Caki2 (cell line): ENCODE results near the gene BBC3. TPM values are rescaled to one million over a fixed set of nuclear protein-coding genes. Genes with fewer than 3 reads are reported as not detected.

ENCODE experiments used
- DNase-seq: peaks from one replicate; pipeline ENCODE4 v3.0.0-alpha.2; 2015; ENCODE audit warnings: low read depth
- in situ Hi-C: cut with HindIII; loops from 2 replicates; pipeline ENCODE4 v1.10.0; 2016; ENCODE audit warnings: low sequenced_read_pairs, low pct_unique_long_range_greater_than_20kb, mixed read lengths
- total RNA-seq: library from RNA; depleted of rRNA; stranded (reverse); fragments of >200 nt; shearing (Covaris generic); gene quantifications from 2 replicates; pipeline ENCODE4 v1.2.3, GENCODE V29; 2014; ENCODE audit warnings: low replicate concordance

Gene BBC3
- total RNA-seq, 1 experiment from 2014 or later: 40.8 TPM

DNA sequence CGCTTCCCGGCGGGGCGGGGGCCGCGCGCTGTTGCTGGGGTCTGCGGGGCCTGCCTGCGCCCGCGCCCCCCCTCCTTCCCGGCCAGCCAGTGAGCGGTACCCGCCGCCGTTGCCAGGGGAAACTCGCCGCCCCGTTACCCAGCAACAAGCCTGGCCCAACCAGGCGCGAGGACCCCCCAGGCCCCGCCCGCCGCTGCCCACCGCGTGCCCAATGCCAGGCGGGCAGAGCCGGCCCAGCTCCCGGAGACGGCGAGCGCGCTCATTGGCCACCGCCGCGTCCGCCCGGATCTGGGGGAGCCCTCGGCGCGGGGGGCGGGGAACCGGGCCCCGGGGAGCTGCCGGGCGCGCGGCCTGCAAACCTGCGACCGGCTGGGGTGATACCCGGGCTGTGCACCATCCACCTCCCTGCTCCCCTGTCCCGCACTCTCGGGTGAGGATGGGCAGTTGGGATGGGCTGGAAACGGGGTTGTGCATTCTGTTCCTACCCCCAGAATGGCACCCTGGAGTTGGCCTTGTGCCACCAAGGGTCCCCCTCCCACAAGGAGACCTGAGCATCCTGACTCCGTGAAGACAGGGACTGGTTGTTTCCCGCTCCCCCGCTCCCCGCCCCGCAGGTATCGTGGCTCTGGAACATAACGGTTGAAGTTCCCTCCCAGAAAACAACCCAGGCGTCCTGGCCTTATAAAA, 8.8 kb upstream of the BBC3 start:
- in situ Hi-C loops: no loop called here
- DNase-seq: no peak

GRCh38 chr19:47239152-47239551, 8.2 kb upstream of the BBC3 start:
- no peak for DNase-seq
- in situ Hi-C loops: no loop called here

GRCh38 chr19:47236072-47236675, 5.2 kb upstream of the BBC3 start:
- in situ Hi-C loops: no loop called here
- DNase-seq: no peak

- in situ Hi-C loops: no loop called here
- peak; percentile 87 for DNase-seq
Measured at GRCh38 chr19:47232422-47233211, 1.6 kb upstream of the BBC3 start.

GRCh38 chr19:47231215-47232054, 436 bp upstream of the BBC3 start:
- peak; percentile 84 for DNase-seq
- in situ Hi-C loops: no loop called here

DNA sequence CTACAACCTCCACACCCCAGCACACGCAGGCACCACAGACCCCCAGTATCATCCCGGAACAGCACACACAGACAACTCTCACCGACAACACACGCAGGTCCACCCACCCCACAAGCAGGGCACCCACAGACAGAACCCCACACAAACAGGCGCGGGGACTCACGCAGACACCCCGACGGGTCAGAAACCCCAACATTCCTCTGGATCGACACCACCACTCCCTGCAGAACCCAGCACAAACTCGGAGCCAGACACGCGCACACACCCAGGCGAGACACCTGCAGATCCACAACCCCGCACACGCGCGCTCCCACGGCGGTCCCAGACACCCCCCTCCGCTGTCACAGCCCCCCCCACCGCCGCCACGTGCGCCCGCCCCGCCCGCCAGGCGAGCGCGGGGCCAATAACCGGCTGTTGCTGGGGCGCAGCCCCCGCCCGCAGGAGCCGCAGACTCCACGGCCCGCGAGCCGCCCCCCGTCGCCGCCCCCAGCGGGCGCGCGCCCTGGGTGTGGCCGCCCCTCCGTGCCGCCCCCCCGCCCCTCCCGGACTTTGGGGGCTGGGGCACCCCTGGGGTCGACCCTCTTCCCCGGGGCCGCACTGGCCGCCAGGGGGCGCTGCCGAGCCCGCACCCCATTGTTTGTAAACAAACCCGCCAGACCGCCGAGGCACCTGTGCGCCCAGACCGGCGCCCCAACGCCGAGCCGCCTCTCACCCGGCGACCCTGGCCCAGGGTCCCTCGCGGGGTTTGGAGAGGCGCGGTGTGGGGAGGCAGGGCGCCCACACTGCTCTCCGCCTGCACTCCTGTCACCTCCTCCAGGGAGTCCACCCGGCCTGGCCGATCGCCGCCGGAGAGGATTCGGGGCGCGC, 712 bp downstream of the BBC3 start:
- in situ Hi-C loops: no loop called here

DNA sequence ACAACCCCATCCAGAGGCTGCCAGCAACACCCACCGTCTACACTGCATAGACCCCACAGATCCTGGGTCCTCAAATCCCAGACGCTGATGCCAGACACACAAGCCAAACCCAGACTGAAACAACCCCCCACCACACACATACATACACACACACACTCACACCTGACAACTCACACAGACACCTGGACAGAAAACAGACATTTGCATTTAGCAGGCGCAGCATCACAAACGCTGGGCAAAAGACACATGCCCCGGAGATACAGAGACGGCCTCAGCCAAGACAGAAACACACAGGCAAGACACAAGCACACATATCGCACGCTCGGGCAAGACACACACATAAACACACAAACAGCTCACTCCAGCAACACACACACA, 1.3 kb downstream of the BBC3 start:
- DNase-seq: peak; percentile 51
- in situ Hi-C loops: no loop called here

More for the DNA sequence above, 712 bp downstream of the BBC3 start:
- DNase-seq: peak; percentile 61

DNA sequence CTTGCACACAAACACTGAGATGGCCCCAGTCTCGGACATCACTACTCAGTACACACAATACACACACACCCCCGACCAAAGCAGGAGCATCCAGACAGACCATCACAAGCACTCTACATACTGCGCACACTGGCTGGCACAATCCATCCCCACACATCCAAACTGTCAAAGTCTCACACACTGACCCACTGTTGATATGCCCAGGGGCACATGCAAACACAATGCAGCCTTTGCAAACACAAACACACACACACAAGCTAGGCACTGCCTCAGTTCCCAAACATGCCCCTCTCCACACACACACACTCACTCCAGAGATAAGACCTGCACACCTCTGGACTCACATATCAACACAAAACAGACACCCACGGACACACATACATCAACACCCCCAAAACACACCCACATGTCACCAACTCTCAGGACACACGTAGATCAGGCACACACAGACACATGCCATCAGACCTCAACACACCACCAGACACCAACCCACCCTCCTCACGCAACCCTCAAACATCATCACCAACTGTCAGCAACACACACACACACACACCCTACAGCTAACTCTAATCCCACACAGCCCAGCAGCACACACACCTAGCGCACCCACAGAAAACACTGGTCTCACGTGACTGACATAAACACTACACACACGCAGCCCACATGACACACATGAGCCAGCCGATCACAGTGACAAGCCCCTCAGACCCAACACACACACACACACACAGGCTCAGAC, 1.9 kb downstream of the BBC3 start:
- in situ Hi-C loops: no loop called here
- DNase-seq: peak; percentile 53

GRCh38 chr19:47228168-47228936, 2.6 kb downstream of the BBC3 start:
- DNase-seq: peak; percentile 82
- in situ Hi-C loops: no loop called here

DNA sequence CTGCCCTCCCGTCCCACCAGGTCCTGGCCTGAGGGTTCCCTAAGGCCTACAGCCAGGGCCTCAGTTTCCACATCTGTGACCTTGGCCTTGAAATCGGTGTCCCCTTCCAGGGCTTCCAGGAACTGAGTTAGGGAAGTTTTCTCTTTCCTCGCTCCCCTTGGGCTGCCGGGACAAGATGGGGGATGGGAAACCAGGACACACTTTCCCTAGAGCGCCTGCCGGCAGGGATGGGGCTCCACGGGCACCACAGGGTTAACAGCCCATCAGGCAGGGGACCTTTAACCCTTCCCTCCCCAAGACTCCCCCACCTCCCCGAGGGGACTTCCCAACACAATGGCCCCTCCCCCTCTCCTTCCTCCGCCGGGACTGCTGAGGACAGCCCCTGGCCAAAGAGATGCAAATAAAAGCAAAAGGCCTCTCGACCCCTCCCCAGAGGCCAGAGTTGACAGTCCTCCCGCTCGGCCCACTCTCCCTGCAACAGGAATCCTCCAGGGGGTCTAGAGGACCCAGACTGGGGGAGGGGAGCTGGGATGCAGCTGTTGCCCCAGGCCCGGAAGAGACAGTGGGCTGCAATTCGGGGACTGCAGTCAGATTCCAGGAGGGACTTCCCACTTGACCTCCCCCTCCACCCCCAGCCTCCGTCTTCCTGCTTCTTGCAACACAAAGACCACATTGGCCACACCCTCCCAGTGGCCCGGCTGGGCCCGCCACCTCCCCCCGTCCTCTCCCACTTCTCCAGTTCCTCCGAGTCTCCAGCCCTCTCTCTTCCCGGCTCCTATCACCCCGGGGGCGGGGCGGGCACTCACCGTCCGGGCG, 3.4 kb downstream of the BBC3 start:
- peak; percentile 96 for DNase-seq
- in situ Hi-C loops: no loop called here

DNA sequence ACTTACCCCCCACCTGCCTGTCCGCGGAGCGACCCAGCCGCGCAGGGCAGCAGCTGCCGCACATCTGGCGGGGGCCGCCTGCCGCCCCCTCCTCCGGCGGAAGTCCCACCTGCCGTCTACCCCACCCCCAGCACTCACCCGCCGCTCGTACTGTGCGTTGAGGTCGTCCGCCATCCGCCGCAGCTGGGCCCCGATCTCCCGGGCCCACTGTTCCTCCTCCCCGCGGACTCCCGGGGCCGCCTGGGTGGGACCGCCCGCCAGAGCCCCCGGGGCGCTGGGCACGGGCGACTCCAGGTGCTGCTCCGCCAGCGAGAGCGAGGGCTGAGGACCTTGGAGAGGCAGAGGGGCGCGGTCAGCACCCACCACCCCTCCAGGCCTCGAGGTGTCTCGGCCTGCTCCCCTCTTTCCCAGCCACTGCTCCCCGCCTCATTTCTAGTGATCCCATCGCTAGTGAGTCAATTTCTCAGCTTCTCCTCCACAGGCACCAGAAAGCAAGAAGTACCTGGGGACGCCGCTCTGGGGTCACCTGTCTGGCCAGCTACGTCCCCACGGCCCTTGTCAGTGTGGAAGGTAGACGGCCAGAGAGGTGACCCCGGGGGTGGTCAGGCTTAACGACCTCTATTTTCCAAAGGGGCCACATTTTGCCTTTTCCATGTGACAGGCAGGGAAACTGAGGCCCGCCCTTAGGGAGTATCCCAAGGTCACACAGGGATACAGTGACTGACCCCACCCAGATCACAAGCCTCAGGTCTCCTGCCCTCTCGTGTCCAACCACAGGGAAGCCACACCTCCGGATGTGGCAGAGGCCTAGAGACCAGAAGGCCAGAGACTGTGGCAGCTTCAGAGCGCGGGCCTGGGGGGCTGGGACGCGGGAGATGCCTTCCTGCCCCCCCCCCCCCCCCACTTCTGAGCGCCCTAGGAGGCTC, 4.3 kb downstream of the BBC3 start:
- in situ Hi-C loops: no loop called here
- DNase-seq: peak; percentile 87

GRCh38 chr19:47225746-47226425, 5.1 kb downstream of the BBC3 start:
- in situ Hi-C loops: no loop called here
- peak; percentile 83 for DNase-seq

DNA sequence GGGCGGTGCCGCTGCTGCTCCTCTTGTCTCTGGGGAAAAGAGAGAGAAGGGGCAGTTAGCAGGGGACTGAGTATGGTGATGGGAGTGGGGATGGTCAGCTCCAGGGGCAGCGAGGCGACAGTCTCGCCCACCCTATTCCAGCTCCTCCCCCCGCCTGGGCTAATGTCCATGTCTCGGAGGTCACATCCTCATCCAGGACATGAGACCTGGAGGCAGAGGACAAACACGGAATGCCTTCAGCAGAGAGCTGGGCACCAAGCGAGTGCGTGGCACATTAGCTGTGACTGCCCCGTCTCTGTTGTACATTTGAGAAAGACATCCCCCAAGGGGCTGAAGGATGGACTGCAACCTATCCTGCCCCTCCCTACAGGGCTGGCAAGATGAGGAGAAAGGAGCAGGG, 9.1 kb downstream of the BBC3 start:
- in situ Hi-C loops: no loop called here
- DNase-seq: no peak
